BJ (cell line): ENCODE measurements around the gene CEP57L1. TPM values are rescaled to one million over a fixed set of nuclear protein-coding genes. Genes with fewer than 3 reads are reported as not detected.

Experiments used
- CTCF ChIA-PET: fragments of 350-600 bp; formaldehyde crosslinking; extraction: SDS; loops from one replicate; lab custom pipeline; 2021; ENCODE audit warnings: antibody characterized with exemption, inconsistent platforms; lab: Yijun Ruan, JAX
- POLR2A ChIA-PET: fragments of 300-600 bp; sonication (Branson Sonifier 250); formaldehyde crosslinking; extraction: SDS; loops from one replicate; lab custom pipeline; 2021; ENCODE audit warnings: antibody characterized with exemption; lab: Charles Lee
- DNase-seq: peaks from one replicate; pipeline ENCODE4 v3.0.0-alpha.2; 2011; ENCODE audit warnings: low read depth
- H3K27me3 ChIP-seq: 2 replicates; pipeline ENCODE4 v1.6.0; 2011; ENCODE audit warnings: low read length; ENCODE audit not compliant: control insufficient read depth, insufficient read depth
- H3K36me3 ChIP-seq: 2 replicates; pipeline ENCODE4 v1.5.1; 2011; ENCODE audit warnings: low read length; ENCODE audit not compliant: control insufficient read depth, insufficient read depth
- H3K4me3 ChIP-seq: 2 replicates; pipeline ENCODE4 v1.5.1; 2011; ENCODE audit warnings: low read depth, mild to moderate bottlenecking, control low read depth, low read length
- CTCF ChIP-seq: IDR thresholded peaks from 2 replicates; pipeline ENCODE4 v1.5.1; 2011; ENCODE audit warnings: low read depth, mild to moderate bottlenecking, control low read depth, inconsistent platforms, low read length, moderate library complexity; ENCODE audit not compliant: insufficient read depth
- polyA minus RNA-seq: library from RNA; depleted of rRNA, polyadenylated mRNA; stranded (reverse); fragments of >200 nt; gene quantifications from 2 replicates; pipeline ENCODE4 v1.2.3, GENCODE V29; 2011; rRNA and poly(A)+ RNA removed
- polyA plus RNA-seq: library from polyadenylated mRNA; depleted of rRNA; stranded (reverse); fragments of >200 nt; gene quantifications from 2 replicates; pipeline ENCODE4 v1.2.3, GENCODE V29; 2011; rRNA removed

CEP57L1 gene
- polyA plus RNA-seq = 11.2 and 16.8 TPM in 2 replicates
- polyA minus RNA-seq = 9.1 and 9.9 TPM in 2 replicates

GRCh38 chr6:109095036-109095834 is at the start of gene CEP57L1:
Gene CEP57L1, plus strand, starts transcription at chr6:109095507. Its CDS starts 49,715 bp downstream, at chr6:109145222.
- Histone ChIP-seq H3K36me3 (no peaks in the 10 kb centered on the region), H3K27me3 (no peaks in the 10 kb centered on the region), H3K4me3 (peak within 1 kb of the TSS; percentile 84)
- DNase-seq = peak; percentile 85
- POLR2A ChIA-PET = interaction anchor here (0.5 to 1.1 kb wide), 6 partner anchors 19 to 1467 kb away, joined by 3 to 4 read pairs (median 3); partner anchors contain the start of genes PPIL6 and SMPD2
- CTCF ChIA-PET = interaction anchor here (0.9 to 2.2 kb wide), 4 partner anchors 59 to 290 kb away, joined by 3 to 7 read pairs (median 3); no protein-coding TSS in a partner anchor
- 0 out of 2 replicates have a peak, but pooled peaks have one; percentile 12 for TF ChIP-seq CTCF

GRCh38 chr6:109048176-109048575 is 47.1 kb upstream of the CEP57L1 start:
- DNase-seq = no peak
- no peak for TF ChIP-seq CTCF
- CTCF ChIA-PET = interaction anchor here (1.5 kb wide), 1 partner anchor 25 kb away, joined by 3 read pairs; no protein-coding TSS in a partner anchor

GRCh38 chr6:109048670-109049415 is 46.5 kb upstream of the CEP57L1 start:
- H3K27me3 ChIP-seq = no peaks in the 10 kb centered on the region
- CTCF ChIA-PET = interaction anchor here (1.5 to 1.8 kb wide), 2 partner anchors 13 to 24 kb away, joined by 3 to 5 read pairs; no protein-coding TSS in a partner anchor
- no peak for TF ChIP-seq CTCF
- H3K36me3 ChIP-seq = no peaks in the 10 kb centered on the region
- H3K4me3 ChIP-seq = no peak overlapping the region
- no peak for DNase-seq
- POLR2A ChIA-PET = no interaction called here

More at GRCh38 chr6:109048176-109048575, 47.1 kb upstream of the CEP57L1 start:
- POLR2A ChIA-PET = no interaction called here
- H3K4me3 ChIP-seq = no peak overlapping the region
- no peaks in the 10 kb centered on the region for H3K36me3 ChIP-seq
- H3K27me3 ChIP-seq = no peaks in the 10 kb centered on the region

- TF ChIP-seq CTCF = no peak
- Histone ChIP-seq H3K4me3 (no peak overlapping the region), H3K36me3 (no peaks in the 10 kb centered on the region), H3K27me3 (no peaks in the 10 kb centered on the region)
- POLR2A ChIA-PET = no interaction called here
- CTCF ChIA-PET = interaction anchor here (0.6 to 1.8 kb wide), 3 partner anchors 9 to 429 kb away, joined by 3 to 5 read pairs (median 4); no protein-coding TSS in a partner anchor
- no peak for DNase-seq
These were observed 45.3 kb upstream of the CEP57L1 start for GRCh38 chr6:109050012-109050411.
